Measurements from ENCODE around the gene TRIM8. TPM values are rescaled to one million over a fixed set of nuclear protein-coding genes. Genes with fewer than 3 reads are reported as not detected.

TRIM8 gene
- polyA plus RNA-seq, 3 donors = 39.4 to 183 (median 41.4) TPM

DNA sequence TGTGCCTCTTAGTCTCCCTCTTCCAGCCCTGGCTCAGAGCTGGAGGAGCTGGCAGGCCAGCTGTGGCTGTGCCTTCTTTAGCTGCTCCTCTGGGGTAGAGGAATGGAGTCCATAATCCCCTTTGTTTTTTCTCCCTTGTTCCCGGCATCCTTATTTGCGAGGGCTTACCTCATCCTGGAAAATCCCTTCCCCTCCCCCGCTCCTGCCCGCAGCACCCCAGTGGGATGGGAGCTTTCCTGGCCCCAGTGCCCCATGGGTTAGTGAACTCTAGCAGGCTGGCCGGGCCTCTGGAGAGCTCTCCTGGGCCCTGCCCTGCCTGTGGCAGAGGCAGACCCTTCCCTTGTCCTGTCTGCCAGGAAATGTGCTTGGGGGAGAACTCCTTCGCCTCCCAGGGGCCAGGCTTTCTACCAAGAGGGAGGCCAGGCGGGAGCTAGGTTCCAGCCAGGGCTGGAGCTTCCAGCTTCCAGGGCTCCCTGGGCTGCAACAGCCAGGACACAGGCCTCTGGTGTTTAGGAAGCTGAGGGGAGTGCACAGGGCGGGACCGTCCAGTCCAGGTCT is 16.5 kb upstream of the TRIM8 start:
- 100% methylated on average over 3 of the region's 9 CpGs for WGBS (ENCODE audit: insufficient coverage)
- Histone ChIP-seq H2AFZ (ENCODE audit: insufficient read depth, low read depth, low read length, poor library complexity, severe bottlenecking) (no peak overlapping the region), H3K9ac (ENCODE audit: insufficient read depth, low read length, poor library complexity, severe bottlenecking) (no peak overlapping the region), H3K4me1 (ENCODE audit: control insufficient read depth in 1 of 2, insufficient read depth in 2 of 2, low read length in 2 of 2) (peaks cover 40 to 41% of the 10 kb centered on the region in 2 donors), H3K27ac (ENCODE audit: low read depth in 1 of 2, low read length in 2 of 2) (no peak overlapping the region), H3K9me3 (replicated peaks in 1 of 2; ENCODE audit: control insufficient read depth in 1 of 2, insufficient read depth in 1 of 2, low read length in 2 of 2) (no peaks in the 10 kb centered on the region), H3K79me2 (ENCODE audit: insufficient read depth, low read length) (peaks cover 7% of the 10 kb centered on the region), H3K4me3 (replicated peaks in 1 of 3; ENCODE audit: low read depth in 2 of 3, low read length in 3 of 3) (no peak overlapping the region), H3K27me3 (ENCODE audit: control insufficient read depth in 2 of 2, insufficient read depth in 2 of 2, low read length in 2 of 2) (no peaks in the 10 kb centered on the region), H4K20me1 (ENCODE audit: insufficient read depth, low read length) (no peaks in the 10 kb centered on the region), H3K36me3 (replicated peaks in 1 of 2; ENCODE audit: control insufficient read depth in 1 of 2, insufficient read depth in 2 of 2, low read length in 2 of 2) (peaks cover 25 to 49% of the 10 kb centered on the region in 2 donors), H3K4me2 (replicated peaks; ENCODE audit: extremely low read depth, low read length, poor library complexity, severe bottlenecking) (no peak overlapping the region)
- Mint-ChIP-seq H3K4me3 (no peak overlapping the region), H3K36me3 (peaks cover 53 to 72% of the 10 kb centered on the region in 2 donors), H3K9me3 (peaks cover 0 to 2% (median 0%) of the 10 kb centered on the region in 7 donors), H3K27ac (peak overlapping the region in 3 of 7 donors; percentile 18 to 81 (median 73)), H3K27me3 (ENCODE audit: low read depth in 3 of 3) (peaks cover 0 to 1% (median 0%) of the 10 kb centered on the region in 3 donors), H3K4me1 (peaks cover 45% of the 10 kb centered on the region)
- intact Hi-C loops (cut with micrococcal nuclease) = no loop called here
- no peak for DNase-seq
- no peak for TF ChIP-seq CTCF (IDR thresholded peaks at IDR 0.05)

GRCh38 chr10:102628451-102628911 is 15.8 kb upstream of the TRIM8 start:
- intact Hi-C loops (cut with micrococcal nuclease) = no loop called here
- peaks cover 51% of the 10 kb centered on the region for H3K4me1 Mint-ChIP-seq
- 98% methylated on average over 5 of the region's 11 CpGs for WGBS (ENCODE audit: insufficient coverage)

More at GRCh38 chr10:102628451-102628911, 15.8 kb upstream of the TRIM8 start:
- H3K36me3 Mint-ChIP-seq = peaks cover 47 to 66% of the 10 kb centered on the region in 2 donors
- TF ChIP-seq CTCF (IDR thresholded peaks at IDR 0.05) = no peak
- H3K27me3 Mint-ChIP-seq (ENCODE audit: low read depth in 3 of 3) = peaks cover 0 to 1% (median 0%) of the 10 kb centered on the region in 3 donors
- Histone ChIP-seq H3K9me3 (replicated peaks in 1 of 2; ENCODE audit: control insufficient read depth in 1 of 2, insufficient read depth in 1 of 2, low read length in 2 of 2) (no peaks in the 10 kb centered on the region), H3K4me1 (ENCODE audit: control insufficient read depth in 1 of 2, insufficient read depth in 2 of 2, low read length in 2 of 2) (peaks cover 46 to 48% of the 10 kb centered on the region in 2 donors), H3K36me3 (replicated peaks in 1 of 2; ENCODE audit: control insufficient read depth in 1 of 2, insufficient read depth in 2 of 2, low read length in 2 of 2) (peaks cover 22 to 49% of the 10 kb centered on the region in 2 donors), H3K9ac (ENCODE audit: insufficient read depth, low read length, poor library complexity, severe bottlenecking) (no peak overlapping the region), H3K4me3 (replicated peaks in 1 of 3; ENCODE audit: low read depth in 2 of 3, low read length in 3 of 3) (no peak overlapping the region), H2AFZ (ENCODE audit: insufficient read depth, low read depth, low read length, poor library complexity, severe bottlenecking) (no peak overlapping the region), H3K27ac (ENCODE audit: low read depth in 1 of 2, low read length in 2 of 2) (no peak overlapping the region), H3K4me2 (replicated peaks; ENCODE audit: extremely low read depth, low read length, poor library complexity, severe bottlenecking) (no peak overlapping the region), H4K20me1 (ENCODE audit: insufficient read depth, low read length) (no peaks in the 10 kb centered on the region), H3K79me2 (ENCODE audit: insufficient read depth, low read length) (peaks cover 7% of the 10 kb centered on the region), H3K27me3 (ENCODE audit: control insufficient read depth in 2 of 2, insufficient read depth in 2 of 2, low read length in 2 of 2) (no peaks in the 10 kb centered on the region)
- no peak for DNase-seq
- H3K9me3 Mint-ChIP-seq = peaks cover 0 to 2% (median 0%) of the 10 kb centered on the region in 7 donors
- peak overlapping the region in 1 of 7 donors; percentile 14 for H3K27ac Mint-ChIP-seq
- H3K4me3 Mint-ChIP-seq = no peak overlapping the region
